B cell (primary cell): ENCODE results near the gene MAN2B2.

ENCODE experiments used
- CTCF ChIP-seq: fragments of 200-600 bp; IDR thresholded peaks from one replicate; pipeline ENCODE4 v1.8.0; 2022; ENCODE audit warnings: antibody characterized with exemption, mild to moderate bottlenecking
- EZH2 ChIP-seq: IDR thresholded peaks from 2 replicates; pipeline ENCODE4 v1.6.1; 2012; ENCODE audit warnings: borderline replicate concordance, low read depth, mild to moderate bottlenecking, moderate library complexity, low read length; ENCODE audit not compliant: insufficient read depth, poor library complexity, severe bottlenecking

GRCh38 chr4:6551660-6552059 is 23.3 kb upstream of the MAN2B2 start:
- TF ChIP-seq CTCF (no peak), EZH2 (no peak)
